OCI-LY7 (cell line): ENCODE results near the gene ATP2B1.

Experiments
- EZH2phosphoT487 ChIP-seq: fragments of 200-600 bp; sonication (generic); IDR thresholded peaks from 2 replicates; pipeline ENCODE4 v1.6.1; 2018; ENCODE audit warnings: low read depth, borderline replicate concordance, mild to moderate bottlenecking, mixed run types, antibody characterized with exemption, low read length, moderate library complexity, mixed read lengths
- TF ChIP-seq, protein P1 (sequence below): fragments of 200-600 bp; sonication (generic); conservative IDR thresholded peaks from 2 replicates; pipeline ENCODE4 v1.5.1; 2014; ENCODE audit warnings: mild to moderate bottlenecking, antibody characterized with exemption, low read length, moderate library complexity, mixed read lengths

DNA sequence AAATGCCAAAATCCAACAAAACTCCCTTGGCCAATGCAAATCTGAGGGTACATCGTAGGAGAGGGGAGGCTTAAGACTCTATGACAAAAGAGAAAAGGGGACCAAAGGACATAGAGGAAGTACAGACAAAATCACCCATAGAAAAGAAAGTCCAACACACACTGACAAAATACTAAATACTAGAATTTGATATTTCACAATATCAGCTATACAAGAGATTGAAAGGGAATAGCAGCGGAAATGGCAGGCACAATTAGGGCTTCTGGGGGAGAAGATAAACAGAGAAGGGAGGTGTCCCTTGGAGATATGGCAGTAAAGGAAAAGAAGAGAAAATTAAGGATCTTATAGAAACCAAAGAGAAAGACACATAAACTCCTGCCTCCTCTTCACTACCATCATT is 29.0 kb downstream of the ATP2B1 start:
- TF ChIP-seq, protein P1, sequence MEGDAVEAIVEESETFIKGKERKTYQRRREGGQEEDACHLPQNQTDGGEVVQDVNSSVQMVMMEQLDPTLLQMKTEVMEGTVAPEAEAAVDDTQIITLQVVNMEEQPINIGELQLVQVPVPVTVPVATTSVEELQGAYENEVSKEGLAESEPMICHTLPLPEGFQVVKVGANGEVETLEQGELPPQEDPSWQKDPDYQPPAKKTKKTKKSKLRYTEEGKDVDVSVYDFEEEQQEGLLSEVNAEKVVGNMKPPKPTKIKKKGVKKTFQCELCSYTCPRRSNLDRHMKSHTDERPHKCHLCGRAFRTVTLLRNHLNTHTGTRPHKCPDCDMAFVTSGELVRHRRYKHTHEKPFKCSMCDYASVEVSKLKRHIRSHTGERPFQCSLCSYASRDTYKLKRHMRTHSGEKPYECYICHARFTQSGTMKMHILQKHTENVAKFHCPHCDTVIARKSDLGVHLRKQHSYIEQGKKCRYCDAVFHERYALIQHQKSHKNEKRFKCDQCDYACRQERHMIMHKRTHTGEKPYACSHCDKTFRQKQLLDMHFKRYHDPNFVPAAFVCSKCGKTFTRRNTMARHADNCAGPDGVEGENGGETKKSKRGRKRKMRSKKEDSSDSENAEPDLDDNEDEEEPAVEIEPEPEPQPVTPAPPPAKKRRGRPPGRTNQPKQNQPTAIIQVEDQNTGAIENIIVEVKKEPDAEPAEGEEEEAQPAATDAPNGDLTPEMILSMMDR = no peak
- TF ChIP-seq EZH2phosphoT487 = no peak
